ENCODE results near the gene LSMEM2. TPM values are rescaled to one million over a fixed set of nuclear protein-coding genes. Genes with fewer than 3 reads are reported as not detected.
A peak's percentile ranks its signal among the peaks of the same experiment; 100 is the strongest.
"Not testable (repeated sequence)": the region's sequence is repeated elsewhere in the genome, so short reads cannot be mapped to it uniquely, and the experiment has no call there.

Gene LSMEM2
- total and polyA plus RNA-seq, 9 of the 15 experiments (the other 6 are each of a cell fraction or from before 2014, with no cell fraction given) = not detected

- BruUV-seq (replicated peaks); H3K27ac ChIP-seq (ENCODE audit: extremely low read depth, low read depth, low read length); H3K4me3 ChIP-seq; H2AFZ ChIP-seq (ENCODE audit: low read depth, low read length); H3K9ac ChIP-seq (ENCODE audit: insufficient read depth in 1 of 2, low read depth in 2 of 2, low read length in 2 of 2); CTCF ChIA-PET (ENCODE audit: low intra/inter-chr PET ratio); H3K4me2 ChIP-seq (ENCODE audit: insufficient read depth, low read length); H3K27me3 ChIP-seq (ENCODE audit: control insufficient read depth in 2 of 2, insufficient read depth in 2 of 2, low read length in 2 of 2); ATAC-seq; H3K9me1 ChIP-seq (ENCODE audit: control insufficient read depth, insufficient read depth, low read length); DNase-seq (ENCODE audit: extremely low read depth in 1 of 4, low spot score in 3 of 4); intact Hi-C loops (cut with micrococcal nuclease); H3K79me2 ChIP-seq (ENCODE audit: control insufficient read depth, insufficient read depth, low read length); H4K20me1 ChIP-seq (replicated peaks; ENCODE audit: control insufficient read depth, insufficient read depth, low read length); in situ Hi-C loops (cut with MboI); H3K36me3 ChIP-seq (ENCODE audit: control insufficient read depth, insufficient read depth, low read length); FAIRE-seq; H3K9me3 ChIP-seq (replicated peaks; ENCODE audit: control insufficient read depth, insufficient read depth, low read depth, low read length): not testable (repeated sequence)
- H3K4me1 ChIP-seq (replicated peaks in 1 of 2; ENCODE audit: control insufficient read depth in 2 of 2, insufficient read depth in 2 of 2, low read length in 2 of 2) = peaks cover 6 to 44% of the 10 kb centered on the region in 2 experiments; a peak in 4 of 5 replicates
- POLR2A ChIA-PET = interaction anchor here (0.9 to 1.4 kb wide), 3 partner anchors 15 to 58 kb away, joined by 3 to 4 read pairs (median 3); no protein-coding TSS in a partner anchor
- TF ChIP-seq ZNF121 (CRISPR knock-in tag; conservative IDR thresholded peaks at IDR 0.05) = peak; percentile 78
- WGBS (ENCODE audit: insufficient coverage, low coverage, missing lambda C conversion rate) = 82% methylated on average over 4 of the region's 4 CpGs
Observed at GRCh38 chr3:50262200-50262599, 16.7 kb upstream of the LSMEM2 start.

GRCh38 chr3:50262778-50263177 lies 16.1 kb upstream of the LSMEM2 start:
- no peaks in the 10 kb centered on the region for H4K20me1 ChIP-seq (replicated peaks; ENCODE audit: control insufficient read depth, insufficient read depth, low read length)
- H3K9me1 ChIP-seq (ENCODE audit: control insufficient read depth, insufficient read depth, low read length) = no peaks in the 10 kb centered on the region
- no peak overlapping the region for H3K27ac ChIP-seq (ENCODE audit: extremely low read depth, low read depth, low read length)
- ChIA-PET POLR2A (interaction anchor here (0.6 to 1.5 kb wide), 3 partner anchors 28 to 304 kb away, joined by 3 to 4 read pairs (median 3); no protein-coding TSS in a partner anchor), CTCF (ENCODE audit: low intra/inter-chr PET ratio) (no interaction called here)
- peaks cover 6% of the 10 kb centered on the region; the same call in 1 of the 3 replicates for H3K36me3 ChIP-seq (ENCODE audit: control insufficient read depth, insufficient read depth, low read length)
- no peak overlapping the region for H3K4me3 ChIP-seq
- BruUV-seq (replicated peaks) = no TSS peak
- H3K4me1 ChIP-seq (replicated peaks in 1 of 2; ENCODE audit: control insufficient read depth in 2 of 2, insufficient read depth in 2 of 2, low read length in 2 of 2) = peaks cover 6 to 50% of the 10 kb centered on the region in 2 experiments; a peak in 4 of 5 replicates
- H2AFZ ChIP-seq (ENCODE audit: low read depth, low read length) = no peak overlapping the region
- intact Hi-C loops (cut with micrococcal nuclease) = no loop called here
- H3K27me3 ChIP-seq (ENCODE audit: control insufficient read depth in 2 of 2, insufficient read depth in 2 of 2, low read length in 2 of 2) = no peaks in the 10 kb centered on the region
- in situ Hi-C loops (cut with MboI) = no loop called here
- FAIRE-seq = no peak
- H3K4me2 ChIP-seq (ENCODE audit: insufficient read depth, low read length) = no peak overlapping the region
- H3K9me3 ChIP-seq (replicated peaks; ENCODE audit: control insufficient read depth, insufficient read depth, low read depth, low read length) = 0 out of 2 replicates have a peak, but pooled peaks cover under 1% of the 10 kb centered on the region
- WGBS (ENCODE audit: insufficient coverage, low coverage, missing lambda C conversion rate) = 63% methylated on average over 3 of the region's 7 CpGs
- H3K79me2 ChIP-seq (ENCODE audit: control insufficient read depth, insufficient read depth, low read length) = peaks cover 3% of the 10 kb centered on the region; the same call in 1 of the 3 replicates
- H3K9ac ChIP-seq (ENCODE audit: insufficient read depth in 1 of 2, low read depth in 2 of 2, low read length in 2 of 2) = no peak overlapping the region
- no peak for DNase-seq (ENCODE audit: extremely low read depth in 1 of 4, low spot score in 3 of 4)
- ATAC-seq = no peak
- no peak for TF ChIP-seq VEZF1 (CRISPR knock-in tag; IDR thresholded peaks at IDR 0.05)
- no peak for TF ChIP-seq NCOA2 (IDR thresholded peaks at IDR 0.05; ENCODE audit: partially characterized antibody in 2 of 2)
- no peak for TF ChIP-seq U2AF1 (optimal IDR thresholded peaks at IDR 0.05; ENCODE audit: low read depth, low read length)
- no peak for TF ChIP-seq MTA3 (IDR thresholded peaks at IDR 0.05; ENCODE audit: borderline replicate concordance)
- no peak for TF ChIP-seq ZNF75A (CRISPR knock-in tag; IDR thresholded peaks at IDR 0.05)
- no peak for TF ChIP-seq ZNF143 (CRISPR knock-in tag; IDR thresholded peaks at IDR 0.05)
- TF ChIP-seq ZNF277 (CRISPR knock-in tag; IDR thresholded peaks at IDR 0.05; ENCODE audit: borderline replicate concordance) = no peak
- no peak for TF ChIP-seq TAF1 (IDR thresholded peaks at IDR 0.05; ENCODE audit: control insufficient read depth, extremely low read depth, insufficient read depth, low read length, severe bottlenecking)
- TF ChIP-seq MITF (IDR thresholded peaks at IDR 0.05) = no peak
- no peak for TF ChIP-seq RFX7 (CRISPR knock-in tag; IDR thresholded peaks at IDR 0.05)
